Stimulated activated naive B cell treated with anti-CD40 and anti-IgM and Interleukin-4, amounts not matched to agents 10 μg/mL and 1 μg/mL and 100 μg/mL, for 72 hours (primary cell): ENCODE results near the gene RGS2.

ENCODE experiments used
- ATAC-seq, 2 donors: fragments of 150-1000 bp; cut with Tn5 transposase; replicated peaks; 2 replicates each; pipeline ENCODE4 v1.10.0; 2021; ENCODE audit warnings: moderate library complexity in 1 of 2
- DNase-seq: peaks from one replicate; pipeline ENCODE4 v3.0.0; 2021
- H3K27ac Mint-ChIP-seq: one replicate; pipeline ENCODE4 v1.8.0; 2022; ENCODE audit warnings: mild to moderate bottlenecking, mixed read lengths
- H3K27me3 Mint-ChIP-seq, 2 donors: one replicate each; pipeline ENCODE4 v1.8.0; 2022; ENCODE audit warnings: mixed read lengths in 2 of 2
- H3K36me3 Mint-ChIP-seq, 2 donors: one replicate each; pipeline ENCODE4 v1.8.0; 2022; ENCODE audit warnings: mixed read lengths in 2 of 2, mild to moderate bottlenecking in 1 of 2
- H3K4me1 Mint-ChIP-seq, 2 donors: one replicate each; pipeline ENCODE4 v1.8.0; 2022; ENCODE audit warnings: mixed read lengths in 2 of 2, mild to moderate bottlenecking in 1 of 2
- H3K4me3 Mint-ChIP-seq, 2 donors: one replicate each; pipeline ENCODE4 v1.8.0; 2022; ENCODE audit warnings: mild to moderate bottlenecking in 2 of 2, mixed read lengths in 2 of 2, moderate library complexity in 1 of 2
- H3K9me3 Mint-ChIP-seq, 2 donors: one replicate each; pipeline ENCODE4 v1.8.0; 2022; ENCODE audit warnings: mixed read lengths in 2 of 2, mild to moderate bottlenecking in 1 of 2

Gene RGS2

GRCh38 chr1:192807211-192808162 lies 1.4 kb upstream of the RGS2 start:
- H3K36me3 Mint-ChIP-seq = peaks cover 22 to 26% of the 10 kb centered on the region in 2 donors
- H3K4me3 Mint-ChIP-seq = peak overlapping the region; percentile 96 to 98
- DNase-seq = peak; percentile 11
- peaks cover 26 to 44% of the 10 kb centered on the region in 2 donors for H3K4me1 Mint-ChIP-seq
- H3K9me3 Mint-ChIP-seq = no peaks in the 10 kb centered on the region
- ATAC-seq = no peak
- H3K27me3 Mint-ChIP-seq = no peaks in the 10 kb centered on the region
- H3K27ac Mint-ChIP-seq = peak overlapping the region; percentile 97

GRCh38 chr1:192808163-192808517 lies 699 bp upstream of the RGS2 start:
- Mint-ChIP-seq H3K27me3 (no peaks in the 10 kb centered on the region), H3K36me3 (peaks cover 24 to 29% of the 10 kb centered on the region in 2 donors), H3K27ac (peak overlapping the region; percentile 97), H3K4me1 (peaks cover 26 to 44% of the 10 kb centered on the region in 2 donors), H3K9me3 (no peaks in the 10 kb centered on the region), H3K4me3 (peak overlapping the region; percentile 96 to 98)
- ATAC-seq = no peak
- DNase-seq = no peak

- peaks cover 24 to 35% of the 10 kb centered on the region in 2 donors for H3K36me3 Mint-ChIP-seq
- peak; percentile 1 to 32 for ATAC-seq
- H3K4me1 Mint-ChIP-seq = peaks cover 26 to 44% of the 10 kb centered on the region in 2 donors
- DNase-seq = no peak
- H3K27me3 Mint-ChIP-seq = no peaks in the 10 kb centered on the region
- H3K4me3 Mint-ChIP-seq = peak overlapping the region; percentile 96 to 98
- no peaks in the 10 kb centered on the region for H3K9me3 Mint-ChIP-seq
- H3K27ac Mint-ChIP-seq = peak overlapping the region; percentile 97
Observed at GRCh38 chr1:192809307-192810252, 741 bp downstream of the RGS2 start.

GRCh38 chr1:192810253-192810880 lies 1.5 kb downstream of the RGS2 start:
- no peaks in the 10 kb centered on the region for H3K9me3 Mint-ChIP-seq
- H3K36me3 Mint-ChIP-seq = peaks cover 24 to 35% of the 10 kb centered on the region in 2 donors
- DNase-seq (peak; percentile 30), ATAC-seq (peak; percentile 46 to 48)
- peak overlapping the region; percentile 96 to 98 for H3K4me3 Mint-ChIP-seq
- peak overlapping the region; percentile 89 for H3K27ac Mint-ChIP-seq
- peaks cover 26 to 44% of the 10 kb centered on the region in 2 donors for H3K4me1 Mint-ChIP-seq
- no peaks in the 10 kb centered on the region for H3K27me3 Mint-ChIP-seq

- ATAC-seq = no peak
- Mint-ChIP-seq H3K27ac (no peak overlapping the region), H3K4me1 (peaks cover 26 to 44% of the 10 kb centered on the region in 2 donors)
Observed at GRCh38 chr1:192811006-192811405, 2.2 kb downstream of the RGS2 start.

GRCh38 chr1:192811594-192812239 lies 2.9 kb downstream of the RGS2 start:
- Mint-ChIP-seq H3K4me3 (no peak overlapping the region), H3K27ac (no peak overlapping the region), H3K36me3 (peaks cover 24 to 35% of the 10 kb centered on the region in 2 donors), H3K4me1 (peaks cover 26 to 43% of the 10 kb centered on the region in 2 donors), H3K9me3 (no peaks in the 10 kb centered on the region), H3K27me3 (no peaks in the 10 kb centered on the region)
- no peak for DNase-seq
- no peak for ATAC-seq

More at GRCh38 chr1:192811006-192811405, 2.2 kb downstream of the RGS2 start:
- DNase-seq = no peak
- H3K27me3 Mint-ChIP-seq = no peaks in the 10 kb centered on the region
- H3K9me3 Mint-ChIP-seq = no peaks in the 10 kb centered on the region
- peak overlapping the region; percentile 19 to 53 for H3K4me3 Mint-ChIP-seq
- peaks cover 24 to 35% of the 10 kb centered on the region in 2 donors for H3K36me3 Mint-ChIP-seq

- no peaks in the 10 kb centered on the region for H3K9me3 Mint-ChIP-seq
- peaks cover 19 to 34% of the 10 kb centered on the region in 2 donors for H3K4me1 Mint-ChIP-seq
- H3K36me3 Mint-ChIP-seq = peaks cover 24 to 35% of the 10 kb centered on the region in 2 donors
- H3K27ac Mint-ChIP-seq = no peak overlapping the region
- ATAC-seq (no peak), DNase-seq (no peak)
- no peaks in the 10 kb centered on the region for H3K27me3 Mint-ChIP-seq
- H3K4me3 Mint-ChIP-seq = no peak overlapping the region
Observed at GRCh38 chr1:192812420-192813209, 3.8 kb downstream of the RGS2 start.

- peaks cover 4 to 12% of the 10 kb centered on the region in 2 donors for H3K4me1 Mint-ChIP-seq
- DNase-seq = no peak
- no peak overlapping the region for H3K4me3 Mint-ChIP-seq
- no peak for ATAC-seq
- no peaks in the 10 kb centered on the region for H3K27me3 Mint-ChIP-seq
- H3K27ac Mint-ChIP-seq = no peak overlapping the region
- H3K36me3 Mint-ChIP-seq = peaks cover 16 to 25% of the 10 kb centered on the region in 2 donors
- H3K9me3 Mint-ChIP-seq = no peaks in the 10 kb centered on the region
Observed at GRCh38 chr1:192814805-192815204, 6.0 kb downstream of the RGS2 start.

GRCh38 chr1:192817246-192817645 lies 8.4 kb downstream of the RGS2 start:
- Mint-ChIP-seq H3K27ac (no peak overlapping the region), H3K9me3 (no peaks in the 10 kb centered on the region), H3K4me3 (no peak overlapping the region), H3K36me3 (peaks cover 3 to 8% of the 10 kb centered on the region in 2 donors), H3K4me1 (no peaks in the 10 kb centered on the region), H3K27me3 (peaks cover 0 to 7% of the 10 kb centered on the region in 2 donors)
- DNase-seq (no peak), ATAC-seq (peak in 1 of 2 donors; percentile 36)

- Mint-ChIP-seq H3K27ac (no peak overlapping the region), H3K27me3 (peaks cover 5 to 14% of the 10 kb centered on the region in 2 donors), H3K36me3 (no peaks in the 10 kb centered on the region), H3K4me1 (peaks cover 0 to 5% of the 10 kb centered on the region in 2 donors), H3K4me3 (no peak overlapping the region), H3K9me3 (no peaks in the 10 kb centered on the region)
- DNase-seq = no peak
- ATAC-seq = no peak
Observed at GRCh38 chr1:192821296-192821695, 12.5 kb downstream of the RGS2 start.

- ATAC-seq = no peak
- peaks cover 0 to 5% of the 10 kb centered on the region in 2 donors for H3K4me1 Mint-ChIP-seq
- H3K36me3 Mint-ChIP-seq = no peaks in the 10 kb centered on the region
Observed at GRCh38 chr1:192824511-192824910, 15.7 kb downstream of the RGS2 start.

GRCh38 chr1:192826791-192827546 lies 18.1 kb downstream of the RGS2 start:
- H3K4me1 Mint-ChIP-seq = peaks cover 3 to 5% of the 10 kb centered on the region in 2 donors

More at GRCh38 chr1:192824511-192824910, 15.7 kb downstream of the RGS2 start:
- no peaks in the 10 kb centered on the region for H3K9me3 Mint-ChIP-seq
- H3K27ac Mint-ChIP-seq = no peak overlapping the region
- no peak for DNase-seq
- no peak overlapping the region for H3K4me3 Mint-ChIP-seq
- H3K27me3 Mint-ChIP-seq = peaks cover 5 to 14% of the 10 kb centered on the region in 2 donors

More at GRCh38 chr1:192826791-192827546, 18.1 kb downstream of the RGS2 start:
- no peaks in the 10 kb centered on the region for H3K36me3 Mint-ChIP-seq
- peak in 1 of 2 donors; percentile 54 for ATAC-seq
- DNase-seq = no peak
- no peaks in the 10 kb centered on the region for H3K9me3 Mint-ChIP-seq
- H3K27ac Mint-ChIP-seq = no peak overlapping the region
- no peak overlapping the region for H3K4me3 Mint-ChIP-seq
- peaks cover 10 to 11% of the 10 kb centered on the region in 2 donors for H3K27me3 Mint-ChIP-seq
